Measurements from ENCODE around the gene TDP1. TPM values are rescaled to one million over a fixed set of nuclear protein-coding genes. Genes with fewer than 3 reads are reported as not detected.
"Not testable (repeated sequence)": the region's sequence is repeated elsewhere in the genome, so short reads cannot be mapped to it uniquely, and the experiment has no call there.

TDP1 gene
- total RNA-seq, 2 experiments from 2014 or later = 99.3 TPM

DNA sequence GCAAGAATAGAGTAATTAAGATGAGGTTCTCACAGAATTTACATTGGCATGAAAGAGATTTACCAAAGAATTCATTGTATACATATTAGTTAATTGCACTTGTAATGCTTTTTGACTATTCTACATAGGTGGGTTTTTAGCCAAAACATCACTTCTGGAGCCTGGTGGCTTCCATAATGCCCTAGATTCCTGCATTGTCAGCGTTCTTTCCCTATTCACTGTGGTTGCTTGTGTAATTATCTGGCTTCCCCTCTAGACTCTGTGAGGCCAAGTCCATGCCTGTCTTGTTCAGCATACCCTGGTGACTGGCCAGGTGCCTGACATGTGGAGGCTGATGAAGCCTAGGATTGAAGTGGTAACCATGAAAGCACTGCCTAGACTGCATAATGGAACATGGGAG lies 41.2 kb downstream of the TDP1 start:
- Mint-ChIP-seq H3K9me3 (no peaks in the 10 kb centered on the region), H3K27ac (no peak overlapping the region), H3K27me3 (no peaks in the 10 kb centered on the region), H3K36me3 (peaks cover 55% of the 10 kb centered on the region), H3K4me1 (ENCODE audit: low read depth) (no peaks in the 10 kb centered on the region), H3K4me3 (no peak overlapping the region)
- CTCF ChIA-PET = no interaction called here
- POLR2A ChIA-PET = no interaction called here
- no peak for DNase-seq
- intact Hi-C loops (cut with micrococcal nuclease) = no loop called here

- Mint-ChIP-seq H3K36me3 (peaks cover 56% of the 10 kb centered on the region), H3K4me1 (ENCODE audit: low read depth) (peaks cover 14% of the 10 kb centered on the region), H3K27ac (no peak overlapping the region), H3K9me3 (no peaks in the 10 kb centered on the region), H3K4me3 (no peak overlapping the region), H3K27me3 (no peaks in the 10 kb centered on the region)
- DNase-seq = no peak
- POLR2A ChIA-PET = no interaction called here
- CTCF ChIA-PET = no interaction called here
- intact Hi-C loops (cut with micrococcal nuclease) = no loop called here
These were observed 45.2 kb downstream of the TDP1 start for GRCh38 chr14:90000935-90001334.

- no peak overlapping the region for H3K4me3 Mint-ChIP-seq
- H3K9me3 Mint-ChIP-seq = no peaks in the 10 kb centered on the region
- ChIA-PET CTCF (interaction anchor here (0.8 kb wide), 1 partner anchor 232 kb away, joined by 3 read pairs; no protein-coding TSS in a partner anchor), POLR2A (no interaction called here)
- intact Hi-C loops (cut with micrococcal nuclease) = no loop called here
- H3K4me1 Mint-ChIP-seq (ENCODE audit: low read depth) = peaks cover 20% of the 10 kb centered on the region
- DNase-seq = no peak
- peaks cover 58% of the 10 kb centered on the region for H3K36me3 Mint-ChIP-seq
- H3K27me3 Mint-ChIP-seq = no peaks in the 10 kb centered on the region
- H3K27ac Mint-ChIP-seq = no peak overlapping the region
These were observed 48.0 kb downstream of the TDP1 start for GRCh38 chr14:90003526-90004307.

GRCh38 chr14:90005441-90005840 lies 49.7 kb downstream of the TDP1 start:
- intact Hi-C loops (cut with micrococcal nuclease) = no loop called here
- Mint-ChIP-seq H3K4me3 (no peak overlapping the region), H3K27ac (no peak overlapping the region), H3K4me1 (ENCODE audit: low read depth) (peaks cover 20% of the 10 kb centered on the region), H3K27me3 (no peaks in the 10 kb centered on the region), H3K36me3 (peaks cover 67% of the 10 kb centered on the region), H3K9me3 (no peaks in the 10 kb centered on the region)
- DNase-seq = no peak
- POLR2A ChIA-PET = no interaction called here
- CTCF ChIA-PET = no interaction called here

DNA sequence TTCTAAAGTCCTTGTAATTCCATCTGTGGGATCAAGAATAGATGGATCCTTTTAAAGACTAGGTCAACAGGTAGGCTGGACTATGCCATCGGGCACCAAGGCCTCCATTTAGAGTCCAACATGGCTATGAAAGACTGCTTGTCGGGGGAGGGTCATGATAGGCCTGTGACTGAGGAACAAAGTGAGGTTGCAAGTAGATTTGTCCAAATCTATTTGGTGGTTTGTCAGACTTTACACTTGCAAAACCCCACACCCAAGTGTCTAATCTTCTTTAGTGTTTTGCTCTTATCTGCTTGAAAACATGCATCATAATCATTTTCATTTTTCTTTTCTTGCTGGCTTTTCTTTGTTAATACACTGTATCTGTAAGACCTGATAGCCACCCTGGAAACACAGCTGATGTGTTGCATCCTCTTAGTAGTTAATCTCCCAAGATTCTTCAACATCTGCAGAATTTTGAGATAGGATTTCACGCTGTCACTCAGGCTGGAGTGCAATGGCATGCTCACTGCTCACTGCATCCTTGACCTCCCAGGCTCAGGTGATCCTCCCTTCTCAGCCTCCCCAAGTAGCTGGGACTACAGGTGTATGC lies 50.3 kb downstream of the TDP1 start:
- H3K4me1 Mint-ChIP-seq (ENCODE audit: low read depth) = peaks cover 20% of the 10 kb centered on the region
- peaks cover 69% of the 10 kb centered on the region for H3K36me3 Mint-ChIP-seq
- H3K9me3 Mint-ChIP-seq = no peaks in the 10 kb centered on the region
- DNase-seq = no peak
- no peak overlapping the region for H3K27ac Mint-ChIP-seq
- no peaks in the 10 kb centered on the region for H3K27me3 Mint-ChIP-seq
- POLR2A ChIA-PET = no interaction called here
- intact Hi-C loops (cut with micrococcal nuclease) = no loop called here
- CTCF ChIA-PET = interaction anchor here (2.1 kb wide), 1 partner anchor 33 kb away, joined by 7 read pairs; no protein-coding TSS in a partner anchor
- no peak overlapping the region for H3K4me3 Mint-ChIP-seq

DNA sequence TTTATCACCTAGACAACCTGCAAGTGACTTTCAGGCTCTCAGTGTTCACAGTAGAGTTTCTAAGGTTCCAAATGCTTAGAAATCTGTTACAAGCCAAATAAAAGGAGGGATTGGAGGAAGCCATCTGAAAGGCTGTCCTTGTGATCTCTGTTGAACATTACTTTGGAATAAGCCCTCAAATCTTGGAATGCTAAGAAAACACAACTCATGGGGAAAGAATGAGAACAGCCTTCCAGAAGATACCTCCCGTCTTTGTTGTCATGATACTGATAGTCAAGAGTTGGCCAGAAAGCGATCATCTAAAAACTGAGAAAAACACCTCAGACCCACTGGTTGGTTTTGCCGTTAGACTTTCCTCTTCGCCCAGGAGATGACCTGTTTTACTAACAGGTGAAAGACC lies 61.6 kb downstream of the TDP1 start:
- ChIA-PET POLR2A (no interaction called here), CTCF (interaction anchor here (0.9 kb wide), 1 partner anchor 78 kb away, joined by 6 read pairs; no protein-coding TSS in a partner anchor)
- Mint-ChIP-seq H3K9me3 (no peaks in the 10 kb centered on the region), H3K36me3 (peaks cover 64% of the 10 kb centered on the region), H3K27me3 (no peaks in the 10 kb centered on the region), H3K4me3 (no peak overlapping the region), H3K27ac (no peak overlapping the region), H3K4me1 (ENCODE audit: low read depth) (peaks cover 7% of the 10 kb centered on the region)
- no peak for DNase-seq
- intact Hi-C loops (cut with micrococcal nuclease) = no loop called here

DNA sequence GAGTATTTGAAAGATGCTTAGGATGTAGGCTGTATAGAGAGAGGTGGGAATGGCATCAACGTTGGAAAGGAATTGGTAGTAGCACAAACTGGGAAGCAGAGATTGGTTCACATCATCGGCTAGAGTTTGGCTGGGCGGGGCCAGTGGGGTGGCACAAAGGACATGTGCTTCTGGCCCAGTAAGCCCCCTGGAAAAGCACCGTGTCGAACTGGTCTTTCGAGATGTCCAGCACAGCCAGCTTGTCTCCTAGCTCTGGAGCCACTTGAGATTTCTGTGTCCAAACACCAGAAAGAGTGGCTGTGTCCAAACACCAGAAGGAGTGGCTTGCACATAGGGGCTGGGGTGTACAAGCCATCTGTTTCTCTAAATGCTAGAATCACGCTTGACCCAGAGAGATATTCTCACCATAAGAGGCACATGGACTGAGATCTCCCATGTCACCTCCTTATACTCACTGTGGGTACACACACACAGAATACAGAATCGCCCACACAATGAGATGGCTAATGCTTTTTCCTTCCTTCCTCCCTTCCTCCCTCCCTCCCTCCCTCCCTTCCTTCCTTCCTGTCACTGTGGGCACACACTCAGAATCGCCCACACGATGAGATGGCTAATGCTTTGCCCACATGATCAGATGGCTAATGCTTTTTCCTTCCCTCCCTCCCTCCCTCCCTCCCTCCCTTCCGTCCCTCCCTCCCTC lies 64.2 kb downstream of the TDP1 start:
- Mint-ChIP-seq H3K36me3 (peaks cover 69% of the 10 kb centered on the region), H3K27ac (no peak overlapping the region), H3K4me3 (no peak overlapping the region), H3K9me3 (no peaks in the 10 kb centered on the region), H3K4me1 (ENCODE audit: low read depth) (peaks cover 7% of the 10 kb centered on the region), H3K27me3 (no peaks in the 10 kb centered on the region)
- no peak for DNase-seq
- ChIA-PET POLR2A (no interaction called here), CTCF (no interaction called here)
- intact Hi-C loops (cut with micrococcal nuclease) = no loop called here

DNA sequence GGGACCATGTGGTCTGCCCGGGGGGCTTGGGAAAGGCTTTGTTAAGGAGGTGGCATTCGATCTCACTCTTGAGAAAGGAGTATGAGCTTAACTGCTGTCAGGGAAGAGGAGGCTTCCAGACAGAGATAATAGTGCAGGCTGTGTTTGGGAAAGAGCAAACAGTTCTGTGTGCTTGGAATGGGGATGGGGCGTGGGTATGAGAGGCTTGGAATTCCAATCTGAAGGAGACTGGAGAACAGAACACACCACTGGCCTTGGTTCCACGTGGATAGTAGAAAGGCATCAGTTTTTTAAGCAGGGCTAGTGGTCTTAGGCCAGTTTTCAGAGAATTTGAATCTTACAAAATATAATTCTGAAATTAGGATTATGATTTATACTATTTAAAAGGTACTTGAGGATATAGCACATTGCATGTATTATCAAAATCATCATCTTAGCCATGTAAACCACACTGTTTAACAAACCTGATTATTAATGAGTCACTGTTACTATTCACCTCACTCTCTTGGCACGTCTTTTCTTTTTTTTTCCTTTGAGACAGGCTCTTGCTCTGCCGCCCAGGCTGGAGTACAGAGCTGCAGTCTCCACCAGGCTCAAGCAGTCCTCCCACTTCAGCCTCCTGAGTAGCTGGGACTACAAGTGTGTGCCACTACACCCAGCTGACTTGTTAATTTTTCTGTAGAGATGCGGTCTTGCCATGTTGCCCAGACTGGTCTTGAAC lies 67.6 kb downstream of the TDP1 start:
- H3K27me3 Mint-ChIP-seq = no peaks in the 10 kb centered on the region
- ChIA-PET CTCF (no interaction called here), POLR2A (no interaction called here)
- H3K27ac Mint-ChIP-seq = no peak overlapping the region
- no peak overlapping the region for H3K4me3 Mint-ChIP-seq
- intact Hi-C loops (cut with micrococcal nuclease) = no loop called here
- peaks cover 5% of the 10 kb centered on the region for H3K9me3 Mint-ChIP-seq
- no peak for DNase-seq
- peaks cover 62% of the 10 kb centered on the region for H3K36me3 Mint-ChIP-seq
- peaks cover 4% of the 10 kb centered on the region for H3K4me1 Mint-ChIP-seq (ENCODE audit: low read depth)

GRCh38 chr14:90024910-90025309 lies 69.2 kb downstream of the TDP1 start:
- POLR2A ChIA-PET = no interaction called here
- intact Hi-C loops (cut with micrococcal nuclease) = no loop called here
- peaks cover 5% of the 10 kb centered on the region for H3K9me3 Mint-ChIP-seq
- no peaks in the 10 kb centered on the region for H3K27me3 Mint-ChIP-seq
- H3K4me1 Mint-ChIP-seq (ENCODE audit: low read depth) = peaks cover under 1% of the 10 kb centered on the region
- no peak overlapping the region for H3K27ac Mint-ChIP-seq
- no peak overlapping the region for H3K4me3 Mint-ChIP-seq
- peaks cover 54% of the 10 kb centered on the region for H3K36me3 Mint-ChIP-seq
- CTCF ChIA-PET = no interaction called here
- no peak for DNase-seq

- H3K27ac Mint-ChIP-seq, POLR2A ChIA-PET, H3K4me3 Mint-ChIP-seq: not testable (repeated sequence)
These were observed 70.9 kb downstream of the TDP1 start for GRCh38 chr14:90026608-90027007.

DNA sequence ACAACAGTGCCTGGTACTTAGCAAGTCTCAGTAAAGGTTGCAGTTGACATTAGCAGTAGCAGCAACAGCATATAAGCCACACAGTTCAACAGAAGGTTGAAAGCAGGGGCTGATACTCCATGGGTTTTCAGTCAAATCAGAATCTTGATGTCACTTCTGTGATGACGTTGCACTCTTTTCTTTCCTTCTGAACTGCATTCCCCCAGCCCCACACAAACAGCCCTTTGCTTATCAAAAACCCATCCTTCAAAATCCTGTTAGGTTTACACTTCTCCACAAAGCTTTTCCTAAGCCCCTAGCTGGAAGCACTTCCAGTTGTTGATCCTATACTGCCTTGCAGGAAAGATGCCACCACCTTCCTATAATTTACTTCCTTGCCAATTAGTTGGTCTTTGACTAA lies 72.1 kb downstream of the TDP1 start:
- POLR2A ChIA-PET = no interaction called here
- H3K9me3 Mint-ChIP-seq = peaks cover 5% of the 10 kb centered on the region
- intact Hi-C loops (cut with micrococcal nuclease) = no loop called here
- no peaks in the 10 kb centered on the region for H3K4me1 Mint-ChIP-seq (ENCODE audit: low read depth)
- no peak overlapping the region for H3K27ac Mint-ChIP-seq
- no peak overlapping the region for H3K4me3 Mint-ChIP-seq
- no peaks in the 10 kb centered on the region for H3K27me3 Mint-ChIP-seq
- H3K36me3 Mint-ChIP-seq = peaks cover 50% of the 10 kb centered on the region
- no peak for DNase-seq
- CTCF ChIA-PET = no interaction called here

More at GRCh38 chr14:90026608-90027007, 70.9 kb downstream of the TDP1 start:
- intact Hi-C loops (cut with micrococcal nuclease); DNase-seq; H3K27me3 Mint-ChIP-seq; H3K9me3 Mint-ChIP-seq; H3K4me1 Mint-ChIP-seq (ENCODE audit: low read depth); CTCF ChIA-PET: not testable (repeated sequence)
- H3K36me3 Mint-ChIP-seq = peaks cover 52% of the 10 kb centered on the region

- no peak overlapping the region for H3K4me3 Mint-ChIP-seq
- peak overlapping the region; percentile 2 for H3K27ac Mint-ChIP-seq
- H3K27me3 Mint-ChIP-seq = no peaks in the 10 kb centered on the region
- H3K9me3 Mint-ChIP-seq = no peaks in the 10 kb centered on the region
- H3K4me1 Mint-ChIP-seq (ENCODE audit: low read depth) = peaks cover 13% of the 10 kb centered on the region
- peaks cover 43% of the 10 kb centered on the region for H3K36me3 Mint-ChIP-seq
- no peak for DNase-seq
- POLR2A ChIA-PET = no interaction called here
- intact Hi-C loops (cut with micrococcal nuclease) = no loop called here
- CTCF ChIA-PET = no interaction called here
These were observed 78.4 kb downstream of the TDP1 start for GRCh38 chr14:90034156-90034555.
